Measurements from ENCODE around the gene NEK10.

Gene NEK10

GRCh38 chr3:27115352-27115751, 253.8 kb downstream of the NEK10 start:
- DNase-seq (ENCODE audit: low read depth) = no peak
- no peak for TF ChIP-seq CTCF (IDR thresholded peaks at IDR 0.05; ENCODE audit: control insufficient read depth, insufficient read depth, low read depth, low read length, missing control alignments)
- no peak overlapping the region for H3K4me3 ChIP-seq (ENCODE audit: control insufficient read depth, low read depth, low read length)

GRCh38 chr3:27114684-27115083, 254.5 kb downstream of the NEK10 start:
- no peak for DNase-seq (ENCODE audit: low read depth)
- no peak for TF ChIP-seq CTCF (IDR thresholded peaks at IDR 0.05; ENCODE audit: control insufficient read depth, insufficient read depth, low read depth, low read length, missing control alignments)
- no peak overlapping the region for H3K4me3 ChIP-seq (ENCODE audit: control insufficient read depth, low read depth, low read length)

GRCh38 chr3:27114129-27114528, 255.1 kb downstream of the NEK10 start:
- no peak overlapping the region for H3K4me3 ChIP-seq (ENCODE audit: control insufficient read depth, low read depth, low read length)
- no peak for TF ChIP-seq CTCF (IDR thresholded peaks at IDR 0.05; ENCODE audit: control insufficient read depth, insufficient read depth, low read depth, low read length, missing control alignments)
- no peak for DNase-seq (ENCODE audit: low read depth)

GRCh38 chr3:27110020-27110419, 259.2 kb downstream of the NEK10 start:
- TF ChIP-seq CTCF (IDR thresholded peaks at IDR 0.05; ENCODE audit: control insufficient read depth, insufficient read depth, low read depth, low read length, missing control alignments) = no peak
- no peak overlapping the region for H3K4me3 ChIP-seq (ENCODE audit: control insufficient read depth, low read depth, low read length)
- DNase-seq (ENCODE audit: low read depth) = no peak

- TF ChIP-seq CTCF (IDR thresholded peaks at IDR 0.05; ENCODE audit: control insufficient read depth, insufficient read depth, low read depth, low read length, missing control alignments) = no peak
- DNase-seq (ENCODE audit: low read depth) = no peak
- no peak overlapping the region for H3K4me3 ChIP-seq (ENCODE audit: control insufficient read depth, low read depth, low read length)
Observed at GRCh38 chr3:27108322-27108721, 260.9 kb downstream of the NEK10 start.

GRCh38 chr3:27105904-27106303, 263.3 kb downstream of the NEK10 start:
- DNase-seq (ENCODE audit: low read depth) = no peak
- H3K4me3 ChIP-seq (ENCODE audit: control insufficient read depth, low read depth, low read length) = no peak overlapping the region
- peak; percentile 14 for TF ChIP-seq CTCF (IDR thresholded peaks at IDR 0.05; ENCODE audit: control insufficient read depth, insufficient read depth, low read depth, low read length, missing control alignments)

- H3K4me3 ChIP-seq (ENCODE audit: control insufficient read depth, low read depth, low read length) = no peak overlapping the region
- TF ChIP-seq CTCF (IDR thresholded peaks at IDR 0.05; ENCODE audit: control insufficient read depth, insufficient read depth, low read depth, low read length, missing control alignments) = no peak
- DNase-seq (ENCODE audit: low read depth) = no peak
Observed at GRCh38 chr3:27097182-27097581, 272.0 kb downstream of the NEK10 start.
